ENCODE results near the gene CYP27A1.

GRCh38 chr2:218821605-218822211, 39.8 kb downstream of the CYP27A1 start:
- no peak for TF ChIP-seq CTCF (IDR thresholded peaks at IDR 0.05; ENCODE audit: insufficient read depth, low read length, poor library complexity, severe bottlenecking)
- no peak for TF ChIP-seq EZH2phosphoT487 (conservative IDR thresholded peaks at IDR 0.05; ENCODE audit: low read length)
